ENCODE data around the gene TRIP10.
A peak's percentile ranks its signal among the peaks of the same experiment; 100 is the strongest.

The TRIP10 gene

GRCh38 chr19:6800991-6801484, 61.6 kb downstream of the TRIP10 start:
- no peak for DNase-seq
- Histone ChIP-seq H2AK5ac (ENCODE audit: low read length, severe bottlenecking) (no peak overlapping the region), H4K8ac (ENCODE audit: low read length) (no peak overlapping the region), H3K36me3 (ENCODE audit: control insufficient read depth in 1 of 2, insufficient read depth in 2 of 2, low read depth in 1 of 2, low read length in 2 of 2) (no peaks in the 10 kb centered on the region), H2AFZ (ENCODE audit: low read depth, low read length) (no peak overlapping the region), H3K14ac (ENCODE audit: low read length in 2 of 2) (no peak overlapping the region), H3K18ac (ENCODE audit: low read depth in 1 of 2, low read length in 2 of 2) (no peak overlapping the region), H3K4ac (ENCODE audit: low read depth in 1 of 2, low read length in 2 of 2) (no peak overlapping the region), H2BK15ac (ENCODE audit: low read depth, poor library complexity, severe bottlenecking) (no peak overlapping the region), H4K91ac (ENCODE audit: low read length) (no peak overlapping the region), H3K4me2 (ENCODE audit: low read length, poor library complexity, severe bottlenecking) (no peak overlapping the region), H3K4me1 (ENCODE audit: control insufficient read depth, insufficient read depth, low read depth, low read length) (peaks cover 6% of the 10 kb centered on the region), H2BK5ac (ENCODE audit: low read depth, low read length, poor library complexity, severe bottlenecking) (no peak overlapping the region), H3K27ac (ENCODE audit: low read length, poor library complexity, severe bottlenecking) (no peak overlapping the region), H3K9me3 (ENCODE audit: control insufficient read depth, low read length) (no peaks in the 10 kb centered on the region), H3K4me3 (ENCODE audit: insufficient read depth in 1 of 2, low read depth in 1 of 2, low read length in 2 of 2) (peak overlapping the region in 1 of 2 experiments; percentile 57), H3K79me1 (replicated peaks; ENCODE audit: low read length, poor library complexity, severe bottlenecking) (no peaks in the 10 kb centered on the region), H3K9ac (ENCODE audit: low read length) (no peak overlapping the region), H3K27me3 (ENCODE audit: control insufficient read depth in 1 of 2, insufficient read depth in 1 of 2, low read length in 2 of 2) (peaks cover 0 to 11% of the 10 kb centered on the region in 2 experiments), H2BK12ac (ENCODE audit: low read length in 2 of 2) (no peak overlapping the region), H2BK120ac (ENCODE audit: low read depth, low read length) (no peak overlapping the region), H3K23ac (ENCODE audit: low read length in 2 of 2) (no peak overlapping the region)
- WGBS: 71% methylated on average over 9 of the region's 10 CpGs

Measured in mesenchymal stem cell (in vitro differentiated cells and primary cell).